Fibroblast of peridontal ligament (primary cell): ENCODE results near the gene POLQ.
"Not testable (repeated sequence)": the region's sequence is repeated elsewhere in the genome, so short reads cannot be mapped to it uniquely, and the experiment has no call there.

Experiments used
- DNase-seq: peaks from one replicate; pipeline ENCODE4 v3.0.0-alpha.2; 2010; ENCODE audit errors: extremely low read depth

The POLQ gene

GRCh38 chr3:121430664-121431215, 115.0 kb downstream of the POLQ start:
- DNase-seq = no peak

- no peak for DNase-seq
Measured at GRCh38 chr3:121424549-121424948, 121.2 kb downstream of the POLQ start.

DNA sequence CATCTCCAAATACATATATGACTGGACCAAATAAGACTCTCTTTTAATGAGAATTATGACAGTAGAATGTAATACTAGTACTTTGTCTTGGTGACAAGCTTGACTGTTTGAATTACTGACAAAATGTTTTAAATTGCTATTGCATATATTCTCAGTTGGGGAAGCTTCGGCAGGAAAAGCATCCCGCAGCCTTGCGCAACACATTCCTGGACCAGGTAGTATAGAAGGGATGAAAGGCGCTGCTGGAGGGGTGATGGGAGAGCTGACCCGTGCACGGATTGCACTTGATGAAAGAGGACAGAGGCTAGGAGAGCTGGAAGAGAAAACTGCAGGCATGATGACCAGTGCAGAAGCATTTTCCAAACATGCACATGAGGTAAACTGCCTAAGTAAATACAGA, 127.6 kb downstream of the POLQ start:
- DNase-seq = no peak

DNA sequence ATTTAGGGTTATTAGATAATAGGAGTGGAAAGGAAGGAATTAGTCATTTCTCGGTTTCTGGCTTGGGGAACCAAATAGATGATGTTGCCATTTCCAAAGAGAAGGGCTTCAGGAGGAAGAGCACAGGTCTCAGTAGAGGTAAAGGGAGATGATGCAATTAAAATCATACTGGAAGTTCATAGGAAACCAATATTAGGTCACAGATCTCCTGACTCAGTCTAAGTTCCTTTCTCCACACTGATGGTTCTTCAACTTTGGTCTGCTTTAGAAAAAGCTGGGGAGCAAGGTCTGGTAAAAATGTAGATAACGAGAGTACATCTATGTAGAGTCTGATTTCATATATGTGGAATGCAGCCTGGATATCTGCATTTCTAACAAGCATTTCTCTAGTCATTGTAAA, 130.9 kb downstream of the POLQ start:
- DNase-seq = no peak

- peak; percentile 19 for DNase-seq
Measured at GRCh38 chr3:121411523-121411922, 134.3 kb downstream of the POLQ start.

DNA sequence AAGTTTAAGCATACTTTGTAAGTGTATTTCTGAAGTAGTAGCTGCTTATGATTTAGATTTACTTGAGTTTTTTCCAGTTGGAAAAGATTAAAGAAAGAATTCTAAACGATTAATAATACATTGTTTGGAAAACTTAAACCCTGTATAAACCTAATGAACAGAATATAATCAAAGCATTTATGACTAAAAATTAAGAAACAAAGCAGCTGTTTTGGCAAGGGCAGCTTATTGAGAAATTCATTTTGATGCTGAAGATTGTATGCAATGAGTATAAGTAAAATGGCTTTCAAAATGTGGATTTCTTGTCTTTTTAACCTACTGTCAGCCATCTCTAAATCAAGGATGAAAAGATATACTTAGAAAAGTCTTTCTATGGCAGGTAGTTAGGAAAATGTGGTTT, 140.2 kb downstream of the POLQ start:
- DNase-seq = no peak

GRCh38 chr3:121399820-121400219, 146.0 kb downstream of the POLQ start:
- DNase-seq = no peak

DNA sequence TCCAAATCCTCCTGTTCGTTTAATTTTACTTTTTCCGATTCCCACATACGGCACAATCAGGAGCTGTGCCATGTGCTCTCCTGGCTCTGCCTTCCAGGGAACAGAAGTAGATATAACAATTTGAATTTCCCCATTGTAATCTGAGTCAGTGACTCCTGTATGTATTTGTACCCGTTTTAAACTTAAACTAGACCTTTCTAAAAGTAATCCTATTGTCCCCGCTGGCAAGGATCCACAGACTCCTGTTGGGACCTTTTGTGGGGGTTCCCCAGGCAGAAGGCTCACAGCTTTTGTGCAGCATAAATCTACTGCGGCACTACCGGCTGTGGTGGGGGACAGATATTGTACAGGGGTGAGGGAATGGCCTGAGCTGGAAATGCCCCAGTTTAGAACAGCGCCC, 147.7 kb downstream of the POLQ start:
- DNase-seq = not testable (repeated sequence)

- not testable (repeated sequence) for DNase-seq
Measured at GRCh38 chr3:121395967-121396366, 149.8 kb downstream of the POLQ start.

GRCh38 chr3:121388308-121388707, 157.5 kb downstream of the POLQ start:
- DNase-seq = not testable (repeated sequence)
